Stimulated activated CD8-positive, alpha-beta memory T cell treated with anti-CD3 and anti-CD28 coated beads, Interleukin-12 subunit alpha, Interleukin-12 subunit beta, amount 100 ng/mL, for 24 hours (primary cell): ENCODE results near the gene ST7L.

Experiments
- DNase-seq: peaks from one replicate; pipeline ENCODE4 v3.0.0-alpha.2; 2020; ENCODE audit errors: extremely low read depth

The ST7L gene

GRCh38 chr1:112618114-112618720, 724 bp downstream of the ST7L start:
- no peak for DNase-seq

GRCh38 chr1:112614460-112615065, 4.4 kb downstream of the ST7L start:
- DNase-seq = no peak

GRCh38 chr1:112605633-112606327, 13.2 kb downstream of the ST7L start:
- DNase-seq = no peak

GRCh38 chr1:112603541-112603940, 15.4 kb downstream of the ST7L start:
- no peak for DNase-seq

- no peak for DNase-seq
These were observed 15.9 kb downstream of the ST7L start for GRCh38 chr1:112603012-112603411.

- DNase-seq = no peak
These were observed 19.5 kb downstream of the ST7L start for GRCh38 chr1:112599477-112599876.

GRCh38 chr1:112594208-112594876, 24.6 kb downstream of the ST7L start:
- DNase-seq = no peak

GRCh38 chr1:112589766-112590165, 29.2 kb downstream of the ST7L start:
- DNase-seq = no peak

- DNase-seq = no peak
These were observed 35.6 kb downstream of the ST7L start for GRCh38 chr1:112583366-112583765.

GRCh38 chr1:112581586-112582192, 37.3 kb downstream of the ST7L start:
- DNase-seq = no peak

- no peak for DNase-seq
These were observed 39.0 kb downstream of the ST7L start for GRCh38 chr1:112579801-112580510.

- no peak for DNase-seq
These were observed 42.7 kb downstream of the ST7L start for GRCh38 chr1:112576240-112576639.

- no peak for DNase-seq
These were observed 43.7 kb downstream of the ST7L start for GRCh38 chr1:112575154-112575804.

- DNase-seq = no peak
These were observed 53.1 kb downstream of the ST7L start for GRCh38 chr1:112565800-112566199.

- DNase-seq = no peak
These were observed 54.9 kb downstream of the ST7L start for GRCh38 chr1:112564081-112564480.

GRCh38 chr1:112563341-112563740, 55.6 kb downstream of the ST7L start:
- no peak for DNase-seq

- no peak for DNase-seq
These were observed 60.3 kb downstream of the ST7L start for GRCh38 chr1:112558634-112559033.

GRCh38 chr1:112557385-112557784, 61.6 kb downstream of the ST7L start:
- DNase-seq = no peak

- no peak for DNase-seq
These were observed 64.5 kb downstream of the ST7L start for GRCh38 chr1:112554411-112554810.

- no peak for DNase-seq
These were observed 69.4 kb downstream of the ST7L start for GRCh38 chr1:112549590-112549989.

GRCh38 chr1:112548547-112548946, 70.4 kb downstream of the ST7L start:
- DNase-seq = no peak
